ENCODE data around the gene HAAO.

The HAAO gene

GRCh38 chr2:42812899-42813479 is 20.6 kb upstream of the HAAO start:
- DNase-seq, result no peak

GRCh38 chr2:42810971-42811811 is 18.8 kb upstream of the HAAO start:
- DNase-seq, result peak; percentile 14 to 82 (median 56)

DNA sequence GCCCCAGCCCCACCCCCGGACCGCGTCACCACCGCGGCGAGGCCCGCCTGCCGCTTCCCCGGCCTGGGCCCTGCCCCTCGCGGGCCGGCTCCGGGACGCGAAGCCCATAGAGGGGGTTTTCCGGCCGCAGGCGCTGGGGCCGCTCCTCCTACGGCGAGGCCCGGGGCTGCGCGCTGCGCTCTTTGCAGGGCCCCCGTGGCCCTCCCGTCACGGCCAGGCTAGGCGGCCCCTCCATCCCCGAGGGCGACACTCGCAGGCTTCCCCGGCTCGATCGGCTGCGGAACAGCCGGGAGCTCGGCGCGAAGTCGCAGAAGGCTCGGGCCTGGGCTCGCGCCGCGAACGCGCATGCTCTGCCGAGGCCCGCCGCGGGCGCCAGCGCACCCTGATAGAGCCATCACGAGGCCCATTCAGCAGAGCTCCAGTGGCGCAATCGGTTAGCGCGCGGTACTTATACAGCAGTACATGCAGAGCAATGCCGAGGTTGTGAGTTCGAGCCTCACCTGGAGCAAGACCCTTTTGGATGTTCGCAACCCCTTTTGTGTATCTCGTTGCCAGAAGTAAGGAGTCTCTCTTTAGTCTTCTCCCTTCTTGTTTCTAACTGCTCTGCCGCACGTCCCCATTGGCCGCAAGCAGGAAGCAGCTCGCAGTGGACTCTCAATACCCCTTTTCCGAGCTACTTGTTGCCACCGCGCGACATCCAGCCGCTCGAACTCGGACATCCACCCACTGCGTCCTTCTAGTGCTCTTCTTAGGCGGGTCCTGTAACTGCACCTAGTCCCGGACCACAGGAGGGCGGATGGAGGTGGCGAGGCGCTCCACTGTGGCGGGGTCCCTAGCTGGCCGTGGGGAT is 18.0 kb upstream of the HAAO start:
- peak; percentile 90 to 98 (median 95) for DNase-seq

DNA sequence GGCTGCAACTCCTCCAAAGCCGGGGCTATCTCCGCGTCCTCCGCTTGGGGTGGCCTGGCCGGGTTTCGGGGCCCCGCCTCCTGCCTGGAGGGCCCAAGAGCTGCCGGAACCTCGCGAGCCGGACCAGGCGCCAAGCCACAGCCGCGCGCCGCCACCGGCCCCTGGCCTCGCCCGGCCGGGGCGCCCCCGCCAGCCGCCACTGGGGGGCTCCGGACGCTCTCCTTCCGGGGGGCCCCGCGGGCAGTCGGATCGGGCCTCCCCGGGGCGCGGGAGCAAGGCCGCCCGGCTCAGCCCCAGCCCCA is 17.4 kb upstream of the HAAO start:
- DNase-seq, result peak in 3 of 6 experiments; percentile 47 to 80 (median 71)

- no peak for DNase-seq
These were observed 16.9 kb upstream of the HAAO start for GRCh38 chr2:42809131-42809818.

GRCh38 chr2:42808301-42808700 is 15.9 kb upstream of the HAAO start:
- DNase-seq, result no peak

DNA sequence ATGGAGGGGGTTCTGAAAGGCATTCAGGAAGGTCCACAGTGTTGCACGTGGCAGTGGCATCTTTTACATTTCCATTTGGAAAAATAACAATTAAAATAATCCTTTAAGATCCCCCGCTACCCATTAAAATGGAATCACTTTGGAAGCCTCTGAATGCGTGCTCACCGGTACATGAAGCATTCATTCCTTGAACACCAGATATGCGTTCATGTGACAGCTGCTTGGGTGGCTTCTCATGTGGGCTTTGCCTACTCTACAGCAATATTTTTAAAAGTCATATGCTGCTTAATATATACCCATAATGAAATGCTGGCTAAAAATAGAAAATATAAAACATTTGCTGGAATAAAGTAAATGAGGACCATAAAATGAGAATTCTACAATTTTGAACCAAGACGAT is 14.4 kb upstream of the HAAO start:
- no peak for DNase-seq

DNA sequence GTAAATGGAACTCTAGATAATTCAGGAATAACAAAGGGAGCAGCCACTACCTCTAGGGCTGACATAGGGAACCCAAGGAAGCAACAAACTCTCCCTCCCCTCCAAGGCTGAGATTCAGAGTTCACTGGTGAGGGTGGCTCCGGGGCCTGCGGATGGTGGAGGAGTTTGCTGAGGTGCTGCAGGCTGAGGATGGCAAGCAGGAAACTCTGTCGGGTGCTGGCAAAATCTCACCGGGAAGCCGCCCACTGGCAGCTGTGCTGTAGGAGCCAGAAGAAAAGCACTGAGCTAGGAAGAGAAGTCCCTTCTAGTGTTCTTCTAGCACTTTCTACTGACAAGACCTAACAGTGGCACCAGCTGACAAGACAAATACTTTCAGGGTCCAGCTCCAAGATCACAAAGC is 12.5 kb upstream of the HAAO start:
- DNase-seq, result no peak

- DNase-seq, result no peak
These were observed 12.0 kb upstream of the HAAO start for GRCh38 chr2:42804338-42804737.

- DNase-seq, result no peak
These were observed 9.8 kb upstream of the HAAO start for GRCh38 chr2:42802150-42802549.

- DNase-seq, result no peak
These were observed 9.0 kb upstream of the HAAO start for GRCh38 chr2:42801381-42801780.

DNA sequence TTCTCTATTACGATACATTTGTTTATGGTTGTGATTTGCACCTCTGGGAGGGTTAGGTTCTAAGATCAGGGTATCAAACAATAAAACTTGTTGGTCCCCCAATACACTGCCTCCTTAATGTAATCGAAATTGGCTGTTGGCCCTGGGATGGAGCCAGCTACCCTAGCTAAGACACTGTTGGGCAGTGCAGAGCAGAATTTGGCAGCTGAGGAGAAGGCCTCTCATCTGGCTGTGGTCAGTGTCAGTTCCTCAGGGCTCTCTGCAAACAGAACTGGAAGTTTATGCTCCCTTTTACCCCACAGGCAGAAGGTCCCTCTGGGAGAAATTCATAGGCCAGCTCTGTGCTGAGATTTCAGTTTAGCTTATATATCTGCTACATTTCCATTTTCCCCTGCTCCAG is 8.6 kb upstream of the HAAO start:
- DNase-seq, result no peak

DNA sequence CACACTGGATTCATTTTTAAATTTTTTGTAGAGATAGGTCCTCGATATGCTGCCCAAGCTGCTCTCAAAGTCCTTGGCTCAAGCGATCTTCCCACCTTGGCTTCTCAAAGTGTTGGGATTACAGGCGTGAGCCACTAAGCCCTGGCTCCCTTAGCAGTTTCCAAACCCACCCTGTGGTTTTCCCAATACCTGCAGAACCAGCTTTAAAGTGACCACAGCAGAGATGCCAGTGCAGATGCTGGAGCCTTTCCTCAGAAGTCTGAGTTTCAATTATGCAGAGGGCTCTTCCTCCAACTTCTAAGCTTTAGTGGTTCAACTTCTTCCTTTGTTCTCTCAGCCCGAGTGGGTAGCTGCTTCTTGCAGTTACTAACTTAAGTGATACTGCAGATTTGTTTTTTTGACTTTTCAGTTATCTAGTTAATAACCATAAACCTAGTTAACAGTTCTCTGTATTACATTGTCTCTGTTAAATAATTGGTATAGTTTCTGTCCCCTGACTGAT is 8.1 kb upstream of the HAAO start:
- peak in 2 of 6 experiments; percentile 3 to 4 for DNase-seq

DNA sequence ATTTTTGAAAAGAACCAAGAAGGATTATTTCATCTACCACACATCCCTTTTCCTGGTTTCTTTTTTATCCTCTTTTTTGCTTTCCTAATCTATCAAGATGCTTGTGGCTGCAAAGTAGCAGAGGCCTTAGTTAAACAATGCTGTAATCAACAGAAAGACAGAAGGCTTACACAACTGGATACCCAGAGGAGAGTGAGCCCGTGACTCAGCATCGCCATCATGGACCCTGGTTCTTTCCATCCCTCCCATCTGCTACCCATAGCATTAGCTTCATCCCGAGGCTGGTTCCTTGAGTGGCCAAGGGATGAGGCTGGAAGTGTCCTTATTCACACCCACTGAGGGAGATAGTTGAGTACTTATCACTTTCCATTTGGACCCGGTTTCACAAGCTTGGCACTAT is 7.5 kb upstream of the HAAO start:
- DNase-seq, result no peak

- no peak for DNase-seq
These were observed 4.9 kb upstream of the HAAO start for GRCh38 chr2:42797281-42797680.

DNA sequence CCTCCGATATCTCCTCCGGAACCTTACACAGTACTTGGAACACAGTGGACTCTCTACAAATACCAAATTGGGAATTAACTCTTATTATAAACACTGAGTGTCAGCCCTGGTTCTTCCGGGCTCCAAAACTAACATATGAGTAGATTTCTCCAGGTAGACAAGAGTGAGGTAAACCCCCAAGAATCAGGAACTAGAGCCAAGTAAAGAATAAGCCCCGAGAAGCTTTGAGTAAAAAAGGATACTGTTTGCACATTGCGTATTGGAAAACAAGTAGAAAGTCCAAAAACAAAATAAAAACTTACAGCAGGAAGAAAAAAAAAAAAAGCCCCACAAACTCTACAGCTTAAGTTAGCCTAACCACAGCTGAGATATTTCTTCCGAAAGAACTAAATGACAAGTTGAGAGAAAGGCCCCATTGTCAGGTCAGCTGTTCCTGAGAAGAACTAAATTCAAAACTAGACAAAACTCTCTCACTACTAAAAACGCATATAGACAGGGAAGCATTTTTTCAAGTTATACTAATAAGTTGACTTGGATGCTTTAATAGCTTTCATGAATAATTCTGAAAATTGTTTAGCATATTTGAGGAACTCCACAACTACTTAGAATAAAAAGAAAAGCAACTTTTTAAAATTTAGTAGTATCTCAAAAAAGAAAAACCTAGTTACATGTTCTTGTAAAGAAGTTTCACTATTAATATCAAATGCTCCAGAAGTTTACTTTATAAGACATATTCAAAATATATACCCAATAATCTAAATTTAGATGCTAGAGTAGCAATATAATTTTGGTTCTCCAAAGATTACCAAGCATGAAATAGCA is 4.3 kb upstream of the HAAO start:
- no peak for DNase-seq

DNA sequence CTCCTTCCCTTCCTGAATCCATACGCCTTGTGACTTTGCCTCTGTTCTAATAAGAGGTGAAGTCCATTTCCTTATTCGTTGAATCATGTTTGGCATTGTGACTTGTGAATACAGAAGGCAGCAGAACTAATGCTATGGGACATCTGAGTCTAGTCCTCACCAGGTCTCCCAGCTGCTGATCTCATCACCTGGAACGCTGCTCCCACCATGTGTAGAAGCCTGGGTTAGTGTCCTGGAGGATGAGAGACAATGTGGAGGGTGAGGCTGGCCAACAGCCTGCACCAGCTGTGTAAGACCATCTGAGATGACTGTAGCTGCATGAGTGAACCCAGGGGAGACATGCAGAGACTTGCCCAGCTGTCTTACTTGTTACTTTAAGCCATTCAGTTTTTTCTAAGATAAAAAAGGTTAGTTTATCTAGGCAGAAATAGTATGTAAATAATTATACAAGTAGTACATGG is 3.5 kb upstream of the HAAO start:
- DNase-seq, result no peak

- no peak for DNase-seq
These were observed 2.9 kb upstream of the HAAO start for GRCh38 chr2:42795275-42795674.

DNA sequence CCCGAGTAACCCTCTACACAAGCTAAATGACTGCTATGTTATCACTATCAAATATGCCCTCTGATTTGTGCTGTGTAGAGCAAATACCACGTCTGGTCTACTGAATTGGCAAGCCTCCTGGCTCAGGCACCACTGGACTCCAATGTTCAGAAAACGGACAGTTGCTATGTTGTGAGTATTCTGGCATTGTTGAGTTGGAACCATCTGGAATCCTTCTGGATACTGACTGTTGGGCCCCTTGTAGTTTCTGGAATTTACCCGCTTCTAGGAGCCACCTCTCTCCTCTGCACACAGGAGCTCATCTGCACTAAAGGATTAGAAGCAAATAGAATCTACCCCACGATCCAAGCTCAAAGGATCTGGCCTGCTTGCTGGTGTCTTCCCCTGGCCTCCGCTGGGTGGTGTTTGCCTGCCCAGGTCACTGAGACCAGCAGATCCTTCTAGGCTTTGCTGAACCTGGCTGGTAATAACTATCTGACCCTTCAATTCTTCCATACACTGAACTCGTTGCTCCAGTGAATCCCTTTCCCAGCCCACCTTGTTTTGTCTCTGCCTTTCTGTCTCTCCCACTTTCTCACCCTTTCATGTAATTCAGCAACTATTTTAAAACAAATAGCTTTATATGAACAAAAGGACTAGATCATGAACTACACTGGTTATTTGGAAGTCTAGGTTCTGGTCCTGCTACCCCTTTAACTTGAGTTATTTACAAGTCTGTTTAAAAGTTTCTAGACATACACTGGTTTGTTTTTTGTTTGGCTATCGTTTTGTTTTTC is 2.1 kb upstream of the HAAO start:
- DNase-seq, result no peak

DNA sequence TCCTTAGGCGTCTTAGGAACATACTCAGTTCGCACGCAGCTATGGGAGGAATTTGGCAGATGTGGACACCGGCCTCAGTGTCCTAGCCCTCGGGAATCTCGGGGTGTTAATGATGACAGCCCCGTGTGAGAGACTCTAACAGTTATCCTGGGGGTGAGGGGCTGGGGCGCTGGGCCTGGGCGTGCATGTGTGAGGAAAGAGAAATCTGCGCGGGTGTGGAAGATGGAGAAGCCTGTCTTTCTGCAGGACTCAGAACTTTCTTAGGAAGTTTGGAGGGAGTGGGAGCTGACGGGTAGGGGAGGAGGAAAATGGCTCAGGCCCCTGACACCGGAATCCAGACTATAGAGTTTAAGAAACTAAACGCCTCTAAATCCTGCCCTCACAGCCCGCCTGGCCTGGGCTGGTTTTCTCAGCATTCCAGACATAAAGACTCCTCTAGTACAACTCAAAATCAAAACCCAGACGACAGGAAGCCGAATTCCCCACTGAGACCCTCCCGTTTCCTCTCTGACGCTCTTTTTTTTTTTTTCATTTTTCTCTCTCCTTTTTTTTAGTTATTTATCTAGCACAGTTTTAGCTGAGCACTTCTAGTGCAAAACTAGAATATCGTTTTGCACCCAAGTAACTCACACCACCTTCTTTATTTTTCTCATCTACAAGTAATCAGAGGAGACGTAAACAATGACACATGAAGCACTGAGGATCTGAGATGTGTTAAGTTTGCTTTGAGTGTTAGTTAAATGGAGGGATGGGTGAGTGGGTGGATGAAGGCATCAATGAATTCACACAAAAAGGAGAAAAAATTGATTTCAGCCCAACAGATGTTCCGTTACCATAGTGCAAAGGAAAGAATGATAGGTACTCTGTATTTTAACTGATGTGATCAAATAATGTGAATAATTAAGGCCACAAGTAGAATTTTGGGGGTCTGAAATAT is 1.2 kb upstream of the HAAO start:
- DNase-seq, result peak in 1 of 6 experiments; percentile 32

Data from stimulated activated naive CD4-positive, alpha-beta T cell (primary cell).